A549 (cell line): ENCODE measurements around the gene ITGBL1.

ENCODE experiments used
- CHD4 ChIP-seq: fragments of 200-600 bp; sonication (generic); IDR thresholded peaks from 2 replicates; pipeline ENCODE4 v1.6.1; 2016; ENCODE audit warnings: antibody characterized with exemption, mild to moderate bottlenecking, borderline replicate concordance
- CTCF ChIP-seq: fragments of >200 bp; sonication (Bioruptor Twin); formaldehyde crosslinking; IDR thresholded peaks from 3 replicates; pipeline ENCODE4 v1.5.1; 2016
- HDAC2 ChIP-seq: fragments of 200-600 bp; sonication (generic); IDR thresholded peaks from 2 replicates; pipeline ENCODE4 v1.6.1; 2016
- MAFK ChIP-seq: fragments of 450-650 bp; IDR thresholded peaks from 2 replicates; pipeline ENCODE4 v1.6.1; 2014; ENCODE audit not compliant: partially characterized antibody
- RAD21 ChIP-seq, 2 experiments: fragments of >200 bp in 1 of 2; sonication (Bioruptor Twin) in 1 of 2; formaldehyde crosslinking in 1 of 2; IDR thresholded peaks in 1 of 2; conservative IDR thresholded peaks in 1 of 2; 2 replicates in 1 of 2; 3 replicates in 1 of 2; pipeline ENCODE4 v1.6.1; 2012 to 2018; ENCODE audit warnings: inconsistent platforms in 1 of 2
- REST ChIP-seq: fragments of 200-600 bp; sonication (generic); IDR thresholded peaks from 2 replicates; pipeline ENCODE4 v1.6.1; 2016; ENCODE audit warnings: antibody characterized with exemption, mild to moderate bottlenecking, moderate library complexity
- TFCP2L1 ChIP-seq: fragments of 250-450 bp; sonication (Bioruptor Pico); IDR thresholded peaks from 2 replicates; pipeline ENCODE4 v1.5.0; 2021; ENCODE audit warnings: mild to moderate bottlenecking

DNA sequence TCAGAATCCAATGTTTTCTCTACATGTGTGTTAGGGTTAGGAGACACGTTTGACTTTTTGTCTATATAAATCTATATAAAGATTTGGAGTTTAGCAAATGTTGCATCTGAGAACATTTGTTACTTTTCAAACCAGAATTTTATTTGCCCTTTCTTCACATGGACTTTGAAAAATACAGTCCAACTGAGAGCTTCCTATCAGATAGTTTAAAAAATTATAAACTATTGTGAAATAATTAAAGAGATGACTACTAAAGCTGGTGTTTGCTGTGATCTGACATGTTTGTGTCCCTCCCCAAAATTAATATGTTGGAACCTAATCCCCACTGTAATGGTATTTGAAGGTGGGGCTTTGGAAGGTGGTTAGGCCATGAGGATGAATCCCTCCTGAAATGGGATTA lies 297.1 kb downstream of the ITGBL1 start:
- TF ChIP-seq REST: no peak
- no peak for TF ChIP-seq CTCF
- no peak for TF ChIP-seq MAFK
- TF ChIP-seq RAD21 (conservative IDR thresholded peaks at IDR 0.05 in 1 of 2, IDR thresholded peaks at IDR 0.05 in 1 of 2): no peak
- no peak for TF ChIP-seq CHD4
- no peak for TF ChIP-seq TFCP2L1
- no peak for TF ChIP-seq HDAC2
